Sigmoid colon (tissue), 7 donors: ENCODE measurements around the gene DMAC2. TPM values are rescaled to one million over a fixed set of nuclear protein-coding genes. Genes with fewer than 3 reads are reported as not detected.
A peak's percentile ranks its signal among the peaks of the same experiment; 100 is the strongest.

ENCODE experiments used
- DNase-seq: peaks from one replicate; pipeline ENCODE4 v3.0.0-alpha.2; 2019
- H3K27ac ChIP-seq, 4 donors: fragments of 200-600 bp; sonication (generic); one replicate each; pipeline ENCODE4 v1.5.1; 2016 to 2019; ENCODE audit warnings: mild to moderate bottlenecking in 1 of 4
- H3K27me3 ChIP-seq, 3 donors: fragments of 200-600 bp; sonication (generic); one replicate each; pipeline ENCODE4 v1.5.1; 2019; ENCODE audit warnings: mild to moderate bottlenecking in 1 of 3
- H3K36me3 ChIP-seq, 4 donors: fragments of 200-600 bp; sonication (generic); one replicate each; pipeline ENCODE4 v1.5.1; 2016 to 2019
- H3K4me1 ChIP-seq, 4 donors: fragments of 200-600 bp; sonication (generic); one replicate each; pipeline ENCODE4 v1.5.1; 2017 to 2019
- H3K4me3 ChIP-seq, 4 donors: fragments of 200-600 bp; sonication (generic); one replicate each; pipeline ENCODE4 v1.5.1; 2017 to 2019; ENCODE audit warnings: mild to moderate bottlenecking in 2 of 4, moderate library complexity in 1 of 4
- H3K9me3 ChIP-seq, 4 donors: fragments of 200-600 bp in 3 of 4; sonication (generic) in 3 of 4; one replicate each; pipeline versions ENCODE4 v1.5.1 to v1.6.1; 2013 to 2019
- EP300 ChIP-seq, 4 donors: sonication (generic); formaldehyde crosslinking; IDR thresholded peaks; one replicate each; pipeline ENCODE4 v1.6.1; 2017; ENCODE audit warnings: antibody characterized with exemption in 4 of 4
- POLR2A ChIP-seq, 2 donors: fragments of 450-650 bp; IDR thresholded peaks; one replicate each; pipeline ENCODE4 v1.6.1; 2016; ENCODE audit warnings: antibody characterized with exemption in 2 of 2, mild to moderate bottlenecking in 2 of 2, moderate library complexity in 2 of 2
- POLR2AphosphoS5 ChIP-seq, 4 donors: sonication (generic); formaldehyde crosslinking; IDR thresholded peaks; one replicate each; pipeline ENCODE4 v1.6.1; 2017; ENCODE audit warnings: antibody characterized with exemption in 4 of 4
- whole genome bisulfite sequencing, 2 donors: extraction: QIAGEN DNeasy Blood & Tissue Kit; methylation state at CpG; one replicate each; pipeline ENCODE4 v1.1.7; 2013; 5-methylcytosine and 5-hydroxymethylcytosine counted together
- intact Hi-C: fragments of 100-400 bp; cut with DNase I; formaldehyde crosslinking; loops from one replicate; pipeline ENCODE4 v1.15.1; 2023
- polyA plus RNA-seq, 3 donors: library from polyadenylated mRNA; stranded (reverse); fragments of 200-250 nt; gene quantifications; one replicate each; pipeline ENCODE4 v1.2.3, GENCODE V29; 2013
- total RNA-seq, 4 donors: library from RNA; depleted of rRNA; stranded (reverse); fragments of >200 nt; gene quantifications; one replicate each; pipeline ENCODE4 v1.1.0, GENCODE V29; 2016
- TF ChIP-seq, protein P1 (sequence below), 4 experiments: fragments of 450-650 bp in 3 of 4; fragments of 200-600 bp in 1 of 4; IDR thresholded peaks; one replicate each; pipeline ENCODE4 v1.5.1; 2016 to 2019; ENCODE audit warnings: antibody characterized with exemption in 4 of 4, mild to moderate bottlenecking in 3 of 4, moderate library complexity in 2 of 4
- donor health status: healthy with polysubstance abuse.
- donor health status: Bipolar disorder and iron deficiency.
- donor health status: healthy.

DMAC2 gene
- total and polyA plus RNA-seq, 7 donors: 33.9 to 58.0 (median 41.3) TPM

DNA sequence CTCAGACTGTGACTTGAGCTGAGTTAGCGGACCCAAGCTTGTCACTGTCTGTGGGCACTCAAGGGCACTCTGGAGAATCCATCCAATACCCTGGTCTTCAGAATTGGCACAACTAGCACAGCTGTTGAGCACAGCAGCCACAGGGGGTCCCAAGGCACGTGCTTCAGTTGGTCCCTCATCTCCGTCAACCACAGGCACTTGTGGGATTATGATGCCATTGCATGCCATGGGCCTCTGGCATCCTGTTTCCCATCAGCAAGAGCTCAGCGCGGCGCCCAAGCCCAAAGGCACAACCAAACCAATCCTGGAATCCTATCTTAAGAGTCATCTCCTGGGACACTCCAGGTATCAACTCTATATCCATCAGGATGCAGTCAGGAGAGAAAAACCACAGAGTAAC is 8.8 kb downstream of the DMAC2 start:
- Histone ChIP-seq H3K36me3 (peaks cover 0 to 30% (median 16%) of the 10 kb centered on the region in 4 donors), H3K4me3 (no peak overlapping the region), H3K27me3 (no peaks in the 10 kb centered on the region), H3K27ac (no peak overlapping the region), H3K4me1 (peaks cover 0 to 28% (median 26%) of the 10 kb centered on the region in 4 donors), H3K9me3 (no peaks in the 10 kb centered on the region)
- TF ChIP-seq POLR2AphosphoS5 (IDR thresholded peaks at IDR 0.05) (no peak), POLR2A (IDR thresholded peaks at IDR 0.05) (no peak), EP300 (IDR thresholded peaks at IDR 0.05) (no peak)
- TF ChIP-seq, protein P1, sequence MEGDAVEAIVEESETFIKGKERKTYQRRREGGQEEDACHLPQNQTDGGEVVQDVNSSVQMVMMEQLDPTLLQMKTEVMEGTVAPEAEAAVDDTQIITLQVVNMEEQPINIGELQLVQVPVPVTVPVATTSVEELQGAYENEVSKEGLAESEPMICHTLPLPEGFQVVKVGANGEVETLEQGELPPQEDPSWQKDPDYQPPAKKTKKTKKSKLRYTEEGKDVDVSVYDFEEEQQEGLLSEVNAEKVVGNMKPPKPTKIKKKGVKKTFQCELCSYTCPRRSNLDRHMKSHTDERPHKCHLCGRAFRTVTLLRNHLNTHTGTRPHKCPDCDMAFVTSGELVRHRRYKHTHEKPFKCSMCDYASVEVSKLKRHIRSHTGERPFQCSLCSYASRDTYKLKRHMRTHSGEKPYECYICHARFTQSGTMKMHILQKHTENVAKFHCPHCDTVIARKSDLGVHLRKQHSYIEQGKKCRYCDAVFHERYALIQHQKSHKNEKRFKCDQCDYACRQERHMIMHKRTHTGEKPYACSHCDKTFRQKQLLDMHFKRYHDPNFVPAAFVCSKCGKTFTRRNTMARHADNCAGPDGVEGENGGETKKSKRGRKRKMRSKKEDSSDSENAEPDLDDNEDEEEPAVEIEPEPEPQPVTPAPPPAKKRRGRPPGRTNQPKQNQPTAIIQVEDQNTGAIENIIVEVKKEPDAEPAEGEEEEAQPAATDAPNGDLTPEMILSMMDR (IDR thresholded peaks at IDR 0.05): no peak
- no peak for DNase-seq
- intact Hi-C loops: no loop called here
- 89 to 94% methylated on average over 6 of the region's 6 CpGs for WGBS, 2 donors

DNA sequence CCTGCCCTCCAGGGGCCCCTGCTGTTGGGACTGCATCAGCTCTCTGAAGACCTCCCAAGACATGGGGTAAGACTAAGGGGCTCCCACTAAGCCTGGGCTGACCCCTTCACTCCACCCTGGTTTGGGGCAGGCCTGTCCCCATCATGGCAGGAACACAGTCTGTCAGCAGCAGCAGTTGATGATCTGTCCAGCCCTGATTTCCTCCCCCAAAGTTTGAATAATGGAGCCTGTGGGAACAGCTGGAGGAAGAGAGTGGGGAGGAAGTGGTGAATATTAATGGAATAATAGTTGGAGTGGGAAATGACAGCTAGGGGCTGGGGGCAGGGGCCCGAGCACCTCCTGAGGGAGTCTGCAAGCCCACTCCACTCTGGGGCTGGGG is 11.2 kb downstream of the DMAC2 start:
- Histone ChIP-seq H3K27me3 (no peaks in the 10 kb centered on the region), H3K36me3 (peaks cover 0 to 50% (median 18%) of the 10 kb centered on the region in 4 donors), H3K4me1 (peaks cover 0 to 40% (median 34%) of the 10 kb centered on the region in 4 donors), H3K9me3 (no peaks in the 10 kb centered on the region), H3K27ac (peak overlapping the region; percentile 82 to 89 (median 86)), H3K4me3 (peak overlapping the region; percentile 36 to 63 (median 56))
- no peak for TF ChIP-seq EP300 (IDR thresholded peaks at IDR 0.05)
- no peak for TF ChIP-seq POLR2AphosphoS5 (IDR thresholded peaks at IDR 0.05)
- no peak for TF ChIP-seq POLR2A (IDR thresholded peaks at IDR 0.05)
- TF ChIP-seq, protein P1 (IDR thresholded peaks at IDR 0.05): no peak
- WGBS, 2 donors: 49 to 83% methylated on average over 1 of the region's 1 CpG
- intact Hi-C loops: no loop called here
- no peak for DNase-seq

DNA sequence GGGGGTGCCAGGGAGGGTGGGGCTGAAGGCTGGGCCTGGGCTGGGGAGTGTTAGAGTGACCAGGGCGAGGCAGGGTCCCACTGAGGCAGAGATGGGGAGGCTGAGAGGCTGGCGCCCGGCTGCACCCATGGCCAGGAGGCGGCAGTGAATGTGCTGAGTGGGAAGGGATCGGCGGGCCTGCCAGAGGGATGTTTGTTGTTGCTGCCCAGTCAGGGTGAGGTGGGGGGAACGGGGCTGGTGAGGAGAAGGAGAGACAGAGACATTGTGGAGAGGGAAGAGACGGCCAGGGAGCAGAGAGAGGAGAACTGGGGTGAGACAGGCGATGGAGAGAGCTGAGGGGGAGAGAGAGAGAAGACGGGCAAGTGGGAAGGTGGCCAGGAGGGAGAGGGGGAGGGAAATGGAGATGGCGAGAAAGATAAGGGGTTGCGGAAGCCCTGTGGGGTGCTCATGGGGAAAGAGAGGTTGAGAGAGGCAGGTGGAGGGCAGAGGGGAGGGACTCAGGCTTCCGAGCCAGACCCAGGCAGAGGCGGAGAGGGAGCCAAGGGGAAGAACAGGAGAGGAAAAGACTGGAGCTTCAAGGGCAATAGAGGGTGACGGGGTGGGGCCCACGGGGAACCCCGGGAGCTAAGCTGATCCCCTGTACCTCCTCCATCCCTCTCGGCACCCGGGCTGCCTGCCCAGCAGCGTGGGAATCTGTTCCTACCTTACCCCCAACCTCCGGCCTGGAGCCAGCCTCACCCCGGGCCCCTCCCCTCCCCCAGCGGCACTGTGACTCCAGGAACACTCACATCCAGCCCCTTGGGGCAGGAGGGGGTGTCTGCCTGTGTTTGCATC is 11.8 kb downstream of the DMAC2 start:
- H3K36me3 ChIP-seq: peaks cover 4 to 50% (median 21%) of the 10 kb centered on the region in 4 donors
- TF ChIP-seq, protein P1 (IDR thresholded peaks at IDR 0.05): no peak
- TF ChIP-seq POLR2AphosphoS5 (IDR thresholded peaks at IDR 0.05): no peak
- TF ChIP-seq EP300 (IDR thresholded peaks at IDR 0.05): no peak
- TF ChIP-seq POLR2A (IDR thresholded peaks at IDR 0.05): no peak

DNA sequence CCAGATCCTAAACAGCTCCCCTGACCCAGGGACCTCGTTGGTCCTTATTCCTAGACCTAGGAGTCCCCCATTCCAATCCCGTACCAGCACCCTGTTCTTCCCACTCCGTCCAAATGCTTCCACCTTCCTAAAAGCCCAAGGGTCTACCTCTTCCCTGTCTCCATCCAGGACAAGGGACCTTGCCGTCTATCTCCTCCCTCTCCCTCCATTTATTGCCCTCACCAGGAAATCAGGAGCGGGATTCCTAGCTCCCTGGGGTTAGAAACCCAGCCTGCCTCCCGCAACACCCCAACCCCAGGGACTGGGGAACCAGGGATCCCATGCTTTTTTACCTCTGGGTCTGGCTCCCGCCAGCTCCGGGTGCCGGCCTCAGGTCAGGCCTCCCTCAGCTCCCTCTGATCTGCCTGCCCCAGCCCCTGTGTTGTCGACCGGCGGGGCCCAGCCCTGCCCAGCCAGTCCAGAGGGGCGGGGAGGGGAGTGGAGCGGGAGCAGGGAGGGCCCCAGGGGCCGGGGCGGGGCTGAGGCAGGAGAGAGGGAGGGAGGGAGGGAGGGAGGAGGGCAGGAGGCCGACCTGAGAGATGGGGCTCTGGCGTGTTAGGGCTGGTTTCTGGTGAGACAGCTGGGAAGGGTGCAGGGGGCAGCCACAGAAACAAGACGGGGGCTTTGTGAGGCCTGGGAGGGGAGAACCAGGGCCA is 12.6 kb downstream of the DMAC2 start, which contains the start of gene B3GNT8:
Gene B3GNT8, minus strand, starts transcription at position 423 of the 695 bp plus-strand sequence. CDS start 596 bp downstream, outside the sequence.
- peak within 1 kb of the TSS; percentile 36 to 63 (median 56) for H3K4me3 ChIP-seq
- peaks cover 11 to 50% (median 20%) of the 10 kb centered on the region in 4 donors for H3K36me3 ChIP-seq
- no peaks in the 10 kb centered on the region for H3K9me3 ChIP-seq
- intact Hi-C loops: no loop called here
- no peaks in the 10 kb centered on the region for H3K27me3 ChIP-seq
- WGBS, 2 donors: 4 to 15% methylated on average over 19 of the region's 19 CpGs
- peak; percentile 94 for DNase-seq
- H3K27ac ChIP-seq: peak within 1 kb of the TSS; percentile 82 to 89 (median 86)
- TF ChIP-seq EP300 (IDR thresholded peaks at IDR 0.05) (no peak), POLR2A (IDR thresholded peaks at IDR 0.05) (peak; percentile 42 to 90), POLR2AphosphoS5 (IDR thresholded peaks at IDR 0.05) (peak; percentile 65 to 87 (median 78))
- TF ChIP-seq, protein P1 (IDR thresholded peaks at IDR 0.05): no peak
- H3K4me1 ChIP-seq: peaks cover 0 to 40% (median 34%) of the 10 kb centered on the region in 4 donors

More for the DNA sequence above, 11.8 kb downstream of the DMAC2 start:
- Histone ChIP-seq H3K4me3 (peak overlapping the region; percentile 36 to 63 (median 56)), H3K27ac (peak overlapping the region; percentile 82 to 89 (median 86)), H3K4me1 (peaks cover 0 to 40% (median 34%) of the 10 kb centered on the region in 4 donors), H3K27me3 (no peaks in the 10 kb centered on the region), H3K9me3 (no peaks in the 10 kb centered on the region)
- intact Hi-C loops: no loop called here
- no peak for DNase-seq
- WGBS, 2 donors: 2 to 6% methylated on average over 23 of the region's 23 CpGs
